ENCODE measurements around the gene CASZ1. TPM values are rescaled to one million over a fixed set of nuclear protein-coding genes. Genes with fewer than 3 reads are reported as not detected.

CASZ1 gene
- total RNA-seq, 1 donor: 0.09 TPM

DNA sequence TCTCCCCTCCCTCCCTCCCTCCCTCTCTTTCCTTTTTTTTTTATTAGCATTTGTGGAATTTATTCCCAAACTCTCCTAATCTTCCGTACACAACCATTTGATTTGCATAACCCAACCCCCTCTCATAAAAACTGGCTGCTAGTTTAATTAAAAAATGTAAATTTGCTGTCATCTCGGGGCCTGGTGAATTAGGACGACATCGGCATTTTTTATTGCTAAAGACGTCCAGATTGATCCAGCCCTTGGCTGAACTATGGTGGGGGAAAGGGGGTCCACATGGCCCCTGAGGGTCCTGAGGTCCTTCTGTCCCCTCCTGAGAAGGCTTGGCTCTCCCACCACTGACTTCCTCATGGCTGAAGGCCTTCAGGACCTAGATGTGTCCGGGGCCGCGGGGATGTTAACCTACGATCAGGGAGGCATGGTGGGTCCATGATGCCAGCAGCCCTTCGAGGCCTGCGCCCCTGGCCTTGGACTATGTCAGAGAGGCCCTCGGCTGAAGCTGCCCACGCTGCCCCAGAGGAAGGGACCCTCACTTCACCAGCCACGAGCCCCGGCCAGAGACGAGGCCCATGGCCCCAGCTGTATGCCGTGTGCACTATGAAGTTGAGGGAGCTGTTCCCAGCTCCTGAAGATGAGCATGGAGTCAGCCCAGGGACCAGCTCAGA lies 105.2 kb downstream of the CASZ1 start:
- TF ChIP-seq CTCF (IDR thresholded peaks at IDR 0.05; ENCODE audit: insufficient read depth, low read length): no peak
- H3K4me3 ChIP-seq (ENCODE audit: low read depth, low read length): no peak overlapping the region
- no peak for DNase-seq (ENCODE audit: low read depth)

- no peak overlapping the region for H3K4me3 ChIP-seq (ENCODE audit: low read depth, low read length)
- no peak for DNase-seq (ENCODE audit: low read depth)
- TF ChIP-seq CTCF (IDR thresholded peaks at IDR 0.05; ENCODE audit: insufficient read depth, low read length): no peak
Measured at GRCh38 chr1:10690484-10690883, 106.0 kb downstream of the CASZ1 start.

- no peak overlapping the region for H3K4me3 ChIP-seq (ENCODE audit: low read depth, low read length)
- no peak for TF ChIP-seq CTCF (IDR thresholded peaks at IDR 0.05; ENCODE audit: insufficient read depth, low read length)
- no peak for DNase-seq (ENCODE audit: low read depth)
Measured at GRCh38 chr1:10688409-10688786, 108.0 kb downstream of the CASZ1 start.

GRCh38 chr1:10687782-10688408 lies 108.6 kb downstream of the CASZ1 start:
- DNase-seq (ENCODE audit: low read depth): peak; percentile 50
- no peak overlapping the region for H3K4me3 ChIP-seq (ENCODE audit: low read depth, low read length)
- TF ChIP-seq CTCF (IDR thresholded peaks at IDR 0.05; ENCODE audit: insufficient read depth, low read length): no peak

GRCh38 chr1:10687251-10687651 lies 109.2 kb downstream of the CASZ1 start:
- H3K4me3 ChIP-seq (ENCODE audit: low read depth, low read length): no peak overlapping the region
- TF ChIP-seq CTCF (IDR thresholded peaks at IDR 0.05; ENCODE audit: insufficient read depth, low read length): no peak
- DNase-seq (ENCODE audit: low read depth): no peak

DNA sequence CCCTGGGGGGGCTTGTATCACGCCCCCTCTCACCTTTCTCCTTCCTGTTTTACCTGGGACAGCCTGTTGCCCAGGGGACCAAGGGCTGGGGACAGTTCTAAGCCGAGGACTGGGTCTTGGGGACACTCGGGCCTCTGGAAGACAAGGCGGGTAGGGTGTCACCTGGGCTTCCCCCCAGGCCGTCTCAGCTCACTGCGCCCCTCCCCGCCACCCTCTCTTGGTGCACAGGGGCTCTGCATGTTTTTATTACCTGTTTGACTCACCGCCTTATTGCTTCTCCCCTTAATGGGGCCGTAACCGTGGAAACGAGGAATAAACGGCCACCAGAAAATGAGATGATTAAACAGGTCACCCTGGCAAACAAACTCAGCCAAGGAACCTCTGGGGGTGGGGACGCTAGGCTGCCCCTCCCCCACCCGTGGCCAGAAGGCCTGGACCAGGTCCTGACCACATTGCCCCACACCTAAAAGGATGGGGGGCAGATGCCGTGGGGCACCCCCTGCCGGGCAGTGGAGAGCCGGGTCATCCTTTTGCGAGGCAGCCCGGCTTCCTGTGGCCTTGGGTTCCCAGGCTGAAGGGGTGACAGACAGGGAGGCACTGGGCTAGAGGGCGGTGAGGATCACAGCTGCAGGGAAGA lies 109.9 kb downstream of the CASZ1 start:
- DNase-seq (ENCODE audit: low read depth): no peak
- no peak for TF ChIP-seq CTCF (IDR thresholded peaks at IDR 0.05; ENCODE audit: insufficient read depth, low read length)
- H3K4me3 ChIP-seq (ENCODE audit: low read depth, low read length): no peak overlapping the region
